GM21717 (cell line): ENCODE data around the gene AFF3.
"Not testable (repeated sequence)": the region's sequence is repeated elsewhere in the genome, so short reads cannot be mapped to it uniquely, and the experiment has no call there.

ENCODE experiments used
- ATAC-seq: cut with Tn5 transposase; IDR thresholded peaks from one replicate; pipeline ENCODE4 v1.9.1; 2021; ENCODE audit warnings: mild to moderate bottlenecking, moderate library complexity; ENCODE audit not compliant: unreplicated experiment

AFF3 gene

DNA sequence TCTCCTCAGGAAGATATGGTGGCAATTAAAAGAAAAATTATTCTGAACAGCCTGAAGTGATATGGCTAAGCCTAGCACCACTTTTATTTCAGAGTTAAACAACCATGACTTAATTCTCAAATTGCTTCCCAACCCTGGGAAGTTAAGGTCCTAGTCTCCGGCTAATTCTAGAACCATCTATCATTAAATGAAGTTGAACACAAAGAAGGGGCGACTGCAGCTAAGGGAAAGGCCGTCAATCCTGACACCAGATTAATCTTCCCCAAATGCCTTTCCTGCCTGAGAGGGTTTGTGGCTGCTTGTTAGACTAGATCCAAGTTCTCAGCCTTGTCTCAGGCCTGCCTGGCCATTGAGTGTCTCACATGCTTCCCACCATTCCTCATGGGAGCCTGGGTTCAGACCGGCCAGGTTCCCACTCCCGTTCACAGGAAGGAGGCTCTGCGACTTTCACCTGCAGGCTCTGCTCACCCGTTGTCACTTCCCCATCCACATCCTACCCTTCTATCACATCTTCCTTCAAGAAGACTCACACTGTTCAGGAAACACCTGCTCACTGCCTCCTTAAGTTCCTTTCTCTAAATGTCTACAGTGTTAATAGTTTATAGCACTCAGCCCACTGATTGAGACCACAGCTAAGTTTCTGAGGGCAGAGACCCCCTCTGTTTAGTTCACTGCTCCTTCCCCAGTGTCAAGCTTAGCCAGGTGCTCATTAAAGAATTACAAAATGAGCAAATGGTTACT is 369.6 kb downstream of the AFF3 start:
- ATAC-seq: no peak

DNA sequence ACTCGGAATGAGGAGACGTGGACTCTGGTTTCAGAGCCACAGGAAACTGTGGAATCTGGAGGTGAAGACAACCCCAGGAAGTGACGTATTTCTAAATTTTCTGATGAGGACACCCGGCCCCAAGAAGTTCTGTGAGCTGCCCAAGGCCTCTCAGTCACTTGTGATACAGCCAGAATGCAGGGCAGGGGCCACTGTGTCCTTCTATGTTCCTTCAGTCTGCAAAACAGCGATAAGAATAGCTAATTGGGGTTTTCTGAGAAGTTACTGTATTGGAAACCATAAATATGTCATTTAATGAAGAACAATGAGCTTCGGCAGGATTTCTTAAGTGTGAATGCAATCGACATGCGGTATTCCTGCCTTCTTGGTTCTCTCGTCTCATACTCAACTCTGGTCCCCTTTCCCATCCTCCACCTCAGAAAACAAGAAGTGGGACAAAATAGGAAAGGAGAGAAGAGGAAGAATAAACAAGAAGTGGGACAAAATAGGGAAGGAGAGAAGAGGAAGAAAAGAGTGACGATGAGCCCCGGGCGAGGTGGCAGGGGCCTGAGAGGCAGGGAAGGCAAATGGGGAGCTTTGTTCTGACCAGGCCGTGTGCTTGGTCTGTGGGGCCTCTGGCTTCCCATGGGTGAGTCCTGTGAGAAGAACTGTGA is 370.6 kb downstream of the AFF3 start:
- ATAC-seq: no peak

DNA sequence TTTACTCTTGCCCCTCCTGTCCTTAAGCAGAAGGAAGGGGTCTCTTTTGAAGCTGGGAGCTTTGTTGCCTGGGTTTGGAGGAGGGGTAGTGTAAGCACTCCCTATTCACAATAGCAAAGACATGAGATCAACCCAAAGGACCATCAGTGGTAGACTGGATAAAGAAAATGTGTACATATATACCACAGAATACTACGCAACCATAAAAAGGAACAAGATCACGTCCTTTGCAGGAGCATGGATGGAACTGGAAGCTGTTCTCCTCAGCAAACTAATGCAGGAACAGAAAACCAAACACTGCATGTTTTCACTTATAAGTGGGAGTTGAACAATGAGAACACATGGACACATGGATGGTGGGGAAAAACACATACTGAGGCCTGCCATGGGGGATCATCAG is 371.5 kb downstream of the AFF3 start:
- no peak for ATAC-seq

DNA sequence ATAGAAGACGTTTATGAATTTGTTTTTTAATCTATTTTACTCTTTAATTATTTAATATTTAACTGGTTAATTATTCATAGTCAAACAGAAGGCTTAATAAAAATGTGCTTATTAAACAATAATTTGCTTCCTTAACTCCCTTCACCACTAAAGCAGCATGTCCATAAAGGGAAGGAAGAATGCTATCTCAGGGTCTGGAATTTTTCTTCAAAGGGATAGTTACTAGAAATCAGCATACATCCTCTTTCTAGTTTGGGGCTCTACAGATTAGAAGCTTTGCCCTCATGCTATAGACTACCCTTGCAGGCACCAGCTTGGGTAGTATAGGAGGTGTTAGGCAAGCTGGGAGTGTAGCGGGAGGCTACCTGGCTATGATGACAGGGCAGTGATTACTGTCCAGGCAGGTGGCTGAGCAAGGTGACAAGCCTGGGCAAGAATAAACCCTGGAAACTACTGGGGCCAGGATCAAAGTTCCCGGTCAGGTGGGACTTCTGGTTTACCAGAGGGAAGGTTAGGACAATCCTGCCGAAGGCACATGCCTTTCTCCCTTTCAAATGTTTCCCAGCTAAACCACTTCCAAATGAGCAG is 376.6 kb downstream of the AFF3 start:
- ATAC-seq: no peak

DNA sequence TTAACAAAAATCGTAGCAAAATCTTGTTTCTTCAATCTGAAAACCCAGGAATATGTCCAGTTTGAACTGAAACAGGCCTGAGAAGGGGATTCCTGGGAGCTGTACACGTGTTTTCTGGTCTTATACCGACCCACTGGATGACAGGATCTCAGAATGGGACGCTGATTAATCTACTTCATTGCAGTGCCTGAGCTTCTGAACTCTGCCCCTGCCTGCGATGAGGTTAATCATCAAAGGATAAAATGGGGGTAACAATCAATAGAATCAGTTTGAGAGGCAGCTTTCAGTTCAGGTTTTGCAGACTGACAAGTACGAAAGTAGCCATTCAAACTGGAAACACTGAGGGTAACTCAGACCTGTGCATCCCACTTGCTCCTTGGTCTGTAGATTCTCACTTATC is 378.6 kb downstream of the AFF3 start:
- no peak for ATAC-seq

DNA sequence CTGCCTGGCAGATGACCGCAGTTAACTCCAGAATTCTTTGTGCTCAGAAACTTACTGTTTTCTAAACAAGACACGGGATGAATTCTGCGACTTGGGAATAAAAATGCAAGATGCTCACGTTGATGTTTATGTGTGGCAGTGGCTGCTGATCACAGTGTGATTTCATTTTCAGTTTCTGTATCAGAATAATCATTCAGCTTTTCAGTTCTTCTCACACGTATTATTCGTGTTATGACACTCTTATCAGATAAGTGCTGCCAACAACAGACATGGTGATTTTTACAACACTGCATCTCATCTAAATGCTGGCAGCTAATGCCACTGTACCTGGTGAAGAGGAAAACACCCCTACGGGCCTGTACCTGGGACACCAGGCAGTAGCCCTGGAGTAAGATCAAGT is 379.7 kb downstream of the AFF3 start:
- no peak for ATAC-seq

DNA sequence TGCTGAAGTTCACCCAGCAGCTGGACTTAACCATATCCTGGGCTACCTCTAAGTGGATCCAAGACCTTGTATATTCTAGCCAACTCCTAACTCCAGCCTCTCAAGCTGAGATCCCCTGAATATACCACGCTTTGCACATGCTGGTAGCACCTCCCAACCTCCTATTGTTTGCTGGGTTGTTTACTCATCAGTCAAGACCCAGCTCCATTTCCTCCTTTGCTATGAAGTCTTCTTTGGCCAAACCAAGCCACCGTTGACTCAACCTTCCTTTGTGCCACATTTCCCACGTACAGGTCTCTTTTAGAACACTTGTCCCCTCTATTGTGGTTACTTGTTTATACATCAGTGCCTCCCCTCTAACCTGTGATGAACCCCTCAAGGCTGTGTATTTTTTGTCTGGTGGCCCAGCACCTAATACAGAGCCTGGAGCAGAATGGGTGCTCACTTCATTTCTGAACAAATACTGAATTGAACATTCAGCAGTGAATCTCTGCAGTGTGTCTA is 384.7 kb downstream of the AFF3 start:
- ATAC-seq: no peak

DNA sequence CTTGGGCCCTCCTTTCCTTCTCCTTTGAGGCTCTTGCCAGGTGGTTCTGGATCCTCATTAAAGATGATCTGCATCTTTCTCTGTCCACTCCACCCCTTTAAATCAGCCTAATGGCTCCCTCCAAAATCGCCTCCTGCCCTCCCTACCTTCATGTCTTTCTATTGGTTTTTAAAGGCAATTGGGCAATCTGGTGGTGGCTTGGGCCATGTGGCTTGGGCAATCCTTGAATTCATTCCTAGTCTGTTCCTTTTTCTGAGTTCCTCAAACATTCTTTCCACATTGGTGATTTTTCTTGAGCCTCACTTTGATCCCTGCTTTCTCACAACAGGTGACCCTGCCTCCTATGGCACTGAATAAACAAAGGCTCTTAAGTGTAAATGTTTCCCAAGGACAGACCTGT is 386.3 kb downstream of the AFF3 start:
- no peak for ATAC-seq

DNA sequence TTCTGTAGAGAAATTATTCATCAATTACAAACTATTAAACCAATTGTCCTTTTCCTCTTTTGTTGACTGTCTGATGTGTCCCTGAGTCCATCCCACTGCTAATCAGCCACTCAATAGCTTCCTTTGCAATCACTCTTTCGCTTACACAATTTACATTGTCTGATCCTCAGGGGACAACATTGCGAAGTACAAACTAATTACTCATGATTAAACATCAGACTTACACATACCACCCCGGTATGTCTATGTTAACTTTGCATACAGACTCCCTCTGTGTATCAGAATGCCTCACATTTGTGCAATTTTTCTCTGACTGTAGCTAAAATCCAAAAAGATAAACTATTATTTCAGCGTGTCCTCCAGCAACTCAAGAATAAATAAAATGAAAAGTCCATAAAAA is 388.2 kb downstream of the AFF3 start:
- no peak for ATAC-seq

DNA sequence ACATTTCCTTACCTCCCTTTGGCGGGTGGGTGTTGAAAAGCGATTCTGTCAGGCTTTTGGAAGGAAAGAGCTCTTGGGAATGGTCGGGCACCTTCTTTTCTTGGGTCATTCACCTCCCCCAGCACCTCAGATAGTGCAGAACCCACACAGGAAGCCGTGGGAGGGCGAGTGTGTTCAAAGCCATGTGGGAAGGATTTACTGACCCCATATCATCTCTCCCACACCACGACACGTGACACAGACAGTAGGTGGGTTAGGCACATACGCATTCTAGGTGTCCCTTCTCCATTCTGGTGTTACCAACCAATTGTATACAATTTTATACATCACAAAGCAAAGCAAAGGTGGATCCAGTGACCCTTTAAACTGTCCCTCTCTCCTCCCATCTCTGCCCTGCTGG is 388.9 kb downstream of the AFF3 start:
- no peak for ATAC-seq

DNA sequence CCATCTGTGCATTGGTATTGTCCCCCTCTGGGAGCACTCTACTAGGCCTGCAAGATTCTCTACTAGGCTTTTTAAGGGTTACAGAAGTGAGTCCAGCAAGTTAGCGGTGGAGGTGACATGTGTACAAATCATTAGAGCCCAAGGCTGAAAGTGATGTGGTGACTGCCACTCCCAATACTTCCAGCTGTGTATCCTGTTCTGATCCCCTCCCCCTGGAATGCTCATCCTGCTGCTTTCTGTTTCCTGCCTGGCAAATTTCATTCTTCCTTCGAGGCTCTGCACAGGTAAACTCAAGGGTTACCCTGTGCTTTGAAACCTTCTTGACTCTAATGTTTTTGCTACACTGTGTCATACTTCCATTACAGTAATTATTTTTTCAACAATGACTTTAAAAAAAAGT is 394.0 kb downstream of the AFF3 start:
- ATAC-seq: no peak

DNA sequence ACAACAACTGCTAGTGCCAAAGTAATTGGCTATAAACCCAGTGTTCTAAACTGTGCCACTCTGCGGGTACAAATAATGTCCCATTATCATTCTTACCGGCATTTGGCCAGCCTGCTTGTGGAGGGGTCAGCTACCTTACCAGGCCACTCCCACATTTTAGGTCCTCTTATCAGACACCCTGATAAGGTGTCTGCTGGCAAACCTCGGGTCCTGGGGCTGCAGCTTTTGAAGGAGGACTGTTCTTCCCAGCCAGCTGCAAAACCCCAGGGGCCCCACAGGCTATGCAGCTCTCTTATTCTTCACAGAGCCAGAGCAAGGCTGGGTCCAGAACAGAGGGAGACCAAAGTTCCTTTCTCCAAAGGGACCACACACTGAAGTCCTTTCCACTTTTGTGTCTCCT is 394.5 kb downstream of the AFF3 start:
- no peak for ATAC-seq

DNA sequence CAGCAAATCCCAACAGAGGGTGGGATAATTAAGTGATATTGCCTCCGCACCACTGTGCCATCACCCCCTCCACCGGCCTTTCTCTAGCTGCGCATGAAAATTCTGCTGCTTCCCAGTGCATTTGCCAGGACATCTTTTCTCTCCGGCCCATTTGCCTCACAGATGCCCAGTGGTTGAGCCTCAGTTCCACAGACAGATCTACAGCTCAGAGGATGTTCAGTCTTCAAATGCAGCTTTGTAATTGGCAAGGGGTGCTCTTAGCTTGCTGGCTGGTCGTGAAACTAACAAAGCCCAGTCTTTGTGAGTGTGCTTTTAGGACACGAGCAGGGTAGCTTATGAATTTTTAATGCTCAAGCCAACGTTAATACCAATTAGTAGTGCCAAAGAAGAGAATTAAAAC is 399.2 kb downstream of the AFF3 start:
- no peak for ATAC-seq

DNA sequence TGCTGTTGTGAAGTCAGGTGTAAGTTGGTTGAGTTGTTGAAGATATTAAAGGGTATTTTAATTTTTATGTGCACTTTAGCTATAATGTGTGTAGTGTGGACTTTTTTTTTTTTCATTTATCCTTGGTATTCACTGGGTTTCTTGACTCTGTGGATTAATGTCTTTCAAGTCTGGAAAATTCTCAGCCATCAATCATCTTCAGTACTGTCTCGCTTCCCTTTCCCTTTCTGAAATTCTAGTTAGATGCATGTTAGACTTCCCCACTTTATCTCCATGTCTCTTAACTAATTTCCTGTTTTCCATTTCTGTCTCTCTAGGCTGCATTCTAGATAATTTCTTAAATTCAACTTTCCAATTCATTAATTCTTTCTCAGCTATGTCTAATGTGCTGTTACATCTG is 404.9 kb downstream of the AFF3 start:
- ATAC-seq: no peak

DNA sequence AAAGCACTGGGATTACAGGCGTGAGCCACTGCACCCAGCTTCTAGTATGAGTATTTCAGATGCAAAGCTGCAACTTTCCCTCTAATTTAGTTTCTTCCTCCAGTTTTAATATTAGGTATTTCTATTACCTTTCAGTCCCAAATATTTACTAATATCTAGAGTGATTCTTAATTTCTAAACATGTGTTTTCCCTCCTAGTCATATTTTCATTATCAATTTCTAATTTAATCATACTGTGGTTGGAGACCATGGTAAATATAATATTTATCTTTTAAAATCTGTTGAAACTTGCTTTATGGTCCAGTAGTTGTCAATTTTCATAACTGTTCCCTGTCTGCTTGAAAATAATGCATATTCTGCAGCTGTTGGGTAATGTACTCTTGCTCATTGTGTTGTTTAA is 406.6 kb downstream of the AFF3 start:
- no peak for ATAC-seq

DNA sequence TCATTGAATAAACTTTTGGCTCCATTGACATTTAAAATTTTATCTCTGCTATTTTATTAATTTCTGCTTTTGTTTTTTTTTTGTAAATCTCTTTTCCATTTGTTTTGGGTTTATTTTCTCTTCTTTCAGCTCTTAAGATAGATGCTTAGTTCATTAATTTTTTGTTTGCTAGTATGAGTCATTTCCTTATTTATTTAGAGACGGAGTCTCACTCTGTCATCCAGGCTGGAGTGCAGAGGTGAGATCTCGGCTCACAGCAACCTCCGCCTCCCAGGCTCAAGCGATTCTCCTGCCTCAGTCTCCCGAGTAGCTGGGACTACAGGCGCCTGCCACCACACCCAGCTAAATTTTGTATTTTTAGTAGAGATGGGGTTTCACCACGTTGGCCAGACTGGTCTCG is 407.1 kb downstream of the AFF3 start:
- not testable (repeated sequence) for ATAC-seq

DNA sequence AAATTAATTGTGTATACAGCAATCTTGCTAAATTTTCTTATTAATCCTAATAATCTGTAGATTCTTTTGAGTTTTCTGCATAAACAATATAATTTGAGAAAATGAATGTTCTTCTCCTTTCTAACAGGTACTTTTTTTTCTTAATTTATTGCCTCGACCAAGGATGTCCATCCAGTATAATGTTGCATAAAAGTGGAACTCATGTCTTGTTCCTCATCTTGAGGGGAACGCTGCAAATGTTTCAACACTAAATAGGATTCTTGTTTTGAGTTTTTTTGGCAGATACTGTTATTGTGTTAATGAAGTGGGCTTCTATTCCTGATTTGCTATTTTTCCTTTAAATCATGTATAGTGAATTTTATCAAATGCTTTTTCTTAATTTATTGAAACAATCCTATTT is 408.2 kb downstream of the AFF3 start:
- ATAC-seq: no peak

DNA sequence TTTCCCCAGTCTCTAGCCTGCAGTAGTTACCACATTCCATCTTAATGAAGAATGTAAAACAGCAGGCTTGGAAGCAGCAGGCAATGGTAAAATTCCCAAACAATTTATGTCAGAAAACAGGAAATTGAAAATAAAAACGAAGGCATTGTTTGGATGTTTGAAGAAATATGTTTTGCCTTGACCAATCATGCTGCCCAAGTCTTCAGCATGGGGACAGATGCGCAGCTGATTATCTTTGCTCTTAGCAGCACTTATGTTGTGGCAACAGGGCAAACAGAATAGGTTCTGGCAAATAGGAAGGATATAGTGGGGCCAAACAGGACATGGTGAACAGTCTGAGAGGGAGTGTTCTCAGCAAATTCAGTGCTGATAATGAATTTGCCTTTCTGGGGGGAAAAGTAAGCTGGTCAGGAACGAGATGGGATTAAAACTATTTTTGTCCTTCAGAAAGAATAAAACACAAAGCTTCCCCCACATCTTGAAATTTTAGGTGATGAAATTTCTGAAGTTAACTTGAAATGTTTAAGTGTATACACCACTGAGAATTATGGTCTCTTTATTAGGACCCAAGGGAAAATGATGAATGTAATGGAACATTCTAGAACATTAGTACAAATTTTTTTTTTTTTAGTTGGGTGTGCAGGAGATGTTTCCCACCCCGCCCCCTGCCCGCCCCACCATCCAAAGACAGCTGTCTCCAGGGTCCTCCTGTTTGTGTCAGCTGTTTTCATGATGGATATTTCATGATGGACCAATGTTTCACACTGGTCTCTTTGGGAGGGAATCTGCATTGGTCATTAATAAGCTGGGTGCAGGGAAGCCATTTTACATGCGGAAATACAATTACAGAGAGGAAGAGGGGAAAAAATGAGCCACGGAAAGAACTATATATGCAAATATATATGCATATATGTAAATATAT is 413.0 kb downstream of the AFF3 start:
- no peak for ATAC-seq

DNA sequence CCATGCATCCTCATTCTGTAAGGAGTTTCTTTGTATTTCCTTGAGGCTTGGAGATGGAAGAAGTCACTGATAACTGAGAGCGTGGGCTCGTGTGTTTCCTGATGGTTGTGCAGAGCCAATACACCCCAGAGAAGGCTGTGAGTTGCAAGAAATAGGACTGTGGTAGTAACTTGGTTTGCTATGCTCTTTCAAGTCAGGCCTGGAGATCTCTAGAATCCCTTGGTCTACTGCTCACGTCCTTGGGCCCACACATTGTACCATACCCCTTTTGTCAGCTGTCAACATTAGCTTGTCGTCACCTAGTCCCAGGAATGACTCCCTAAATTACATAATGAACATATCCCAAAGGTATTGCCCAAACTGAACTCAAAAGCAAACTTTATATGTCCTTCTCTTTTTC is 414.2 kb downstream of the AFF3 start:
- ATAC-seq: no peak

DNA sequence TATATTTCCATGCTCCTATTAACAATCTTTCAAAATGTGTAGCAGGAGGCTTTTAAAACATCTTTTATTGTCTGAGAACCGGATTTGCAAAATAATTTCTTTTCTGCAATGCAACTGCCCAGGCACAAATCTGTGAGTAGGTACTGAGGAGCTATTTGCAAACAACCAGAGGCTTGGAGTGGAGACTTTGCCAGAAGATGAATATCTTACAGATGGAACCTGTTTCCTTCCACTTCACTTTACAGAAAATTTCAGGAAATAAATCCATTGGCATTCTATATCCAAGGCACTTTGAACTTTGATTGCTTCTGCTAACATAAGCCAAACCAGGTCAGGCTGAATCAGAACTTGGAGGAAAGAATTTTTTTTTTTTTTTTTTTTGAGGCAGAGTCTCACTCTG is 415.2 kb downstream of the AFF3 start:
- ATAC-seq: no peak

DNA sequence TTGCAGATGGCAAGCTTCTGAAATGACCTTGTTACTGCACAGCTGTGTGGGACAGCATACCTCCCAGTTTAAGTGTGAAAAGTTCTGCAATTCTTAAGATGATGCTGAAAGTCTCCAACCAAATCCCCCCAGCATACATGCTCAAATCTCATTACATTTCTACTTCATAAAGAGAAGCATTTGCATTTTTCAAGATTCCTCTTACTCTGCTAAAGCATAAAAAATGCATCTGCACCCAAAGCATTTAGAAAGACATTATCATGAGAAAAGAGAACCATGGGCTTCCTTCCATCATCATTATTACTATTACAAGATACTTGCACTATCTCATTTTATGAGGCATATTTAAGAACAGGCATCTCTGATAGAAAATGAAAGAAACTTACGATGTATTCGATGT is 415.7 kb downstream of the AFF3 start:
- no peak for ATAC-seq
